HG02938 (cell line): Measurements from ENCODE around the gene ACBD3.

Source experiments
- ATAC-seq: cut with Tn5 transposase; IDR thresholded peaks from one replicate; pipeline ENCODE4 v1.9.1; 2021; ENCODE audit warnings: mild to moderate bottlenecking, moderate library complexity; ENCODE audit not compliant: unreplicated experiment

ACBD3 gene

GRCh38 chr1:226135059-226135651 is 51.4 kb downstream of the ACBD3 start:
- no peak for ATAC-seq

GRCh38 chr1:226134170-226135058 is 52.1 kb downstream of the ACBD3 start:
- no peak for ATAC-seq

- no peak for ATAC-seq
Observed at GRCh38 chr1:226133504-226134123, 52.9 kb downstream of the ACBD3 start.

GRCh38 chr1:226132728-226133503 is 53.6 kb downstream of the ACBD3 start:
- ATAC-seq: no peak

GRCh38 chr1:226131639-226132038 is 54.9 kb downstream of the ACBD3 start:
- ATAC-seq: no peak

- no peak for ATAC-seq
Observed at GRCh38 chr1:226129230-226129629, 57.3 kb downstream of the ACBD3 start.

GRCh38 chr1:226128487-226129075 is 58.0 kb downstream of the ACBD3 start:
- no peak for ATAC-seq

GRCh38 chr1:226126824-226127569 is 59.5 kb downstream of the ACBD3 start:
- no peak for ATAC-seq

GRCh38 chr1:226125831-226126230 is 60.7 kb downstream of the ACBD3 start:
- ATAC-seq: no peak

- no peak for ATAC-seq
Observed at GRCh38 chr1:226125097-226125630, 61.4 kb downstream of the ACBD3 start.

GRCh38 chr1:226123591-226124471 is 62.7 kb downstream of the ACBD3 start:
- no peak for ATAC-seq

- no peak for ATAC-seq
Observed at GRCh38 chr1:226123212-226123560, 63.4 kb downstream of the ACBD3 start.

- peak; percentile 49 for ATAC-seq
Observed at GRCh38 chr1:226121587-226122400, 64.7 kb downstream of the ACBD3 start.

- no peak for ATAC-seq
Observed at GRCh38 chr1:226121049-226121586, 65.4 kb downstream of the ACBD3 start.

GRCh38 chr1:226120398-226120797 is 66.1 kb downstream of the ACBD3 start:
- ATAC-seq: no peak

- ATAC-seq: no peak
Observed at GRCh38 chr1:226119169-226119568, 67.4 kb downstream of the ACBD3 start.

- ATAC-seq: no peak
Observed at GRCh38 chr1:226118357-226118756, 68.2 kb downstream of the ACBD3 start.

GRCh38 chr1:226117330-226117729 is 69.2 kb downstream of the ACBD3 start:
- no peak for ATAC-seq
